IMR-90 (cell line): ENCODE results near the gene FMO1.

Experiments used
- BHLHE40 ChIP-seq: fragments of 150-350 bp; IDR thresholded peaks from 2 replicates; pipeline ENCODE4 v1.6.1; 2016; ENCODE audit warnings: mild to moderate bottlenecking, low read depth, low read length
- CHD1 ChIP-seq: IDR thresholded peaks from 2 replicates; pipeline ENCODE4 v1.6.1; 2012; ENCODE audit warnings: low read depth, low read length, improper control_type of control experiment
- CTCF ChIP-seq: conservative IDR thresholded peaks from 2 replicates; pipeline ENCODE4 v1.5.1; 2012; ENCODE audit warnings: mild to moderate bottlenecking, low read depth, low read length, improper control_type of control experiment
- ELK1 ChIP-seq: fragments of 150-350 bp; IDR thresholded peaks from 2 replicates; pipeline ENCODE4 v1.6.1; 2016; ENCODE audit warnings: low read depth, mild to moderate bottlenecking, low read length, moderate library complexity, borderline replicate concordance
- MAFK ChIP-seq: IDR thresholded peaks from 2 replicates; pipeline ENCODE4 v1.6.1; 2012; ENCODE audit warnings: low read depth, low read length, improper control_type of control experiment
- MXI1 ChIP-seq: IDR thresholded peaks from 2 replicates; pipeline ENCODE4 v1.6.1; 2012; ENCODE audit warnings: low read depth, mild to moderate bottlenecking, low read length, moderate library complexity, borderline replicate concordance
- POLR2A ChIP-seq: IDR thresholded peaks from 2 replicates; pipeline ENCODE4 v1.6.1; 2012; ENCODE audit warnings: mild to moderate bottlenecking, low read depth, low read length
- RAD21 ChIP-seq: IDR thresholded peaks from 2 replicates; pipeline ENCODE4 v1.6.1; 2012; ENCODE audit warnings: low read length, improper control_type of control experiment
- RCOR1 ChIP-seq: IDR thresholded peaks from 2 replicates; pipeline ENCODE4 v1.6.1; 2012; ENCODE audit warnings: mild to moderate bottlenecking, low read length, improper control_type of control experiment; ENCODE audit not compliant: insufficient replicate concordance
- RFX5 ChIP-seq: IDR thresholded peaks from 2 replicates; pipeline ENCODE4 v1.8.0; 2012; ENCODE audit warnings: low read depth, mild to moderate bottlenecking, low read length, moderate library complexity
- SMC3 ChIP-seq: fragments of 150-350 bp; IDR thresholded peaks from 2 replicates; pipeline ENCODE4 v1.6.1; 2016; ENCODE audit warnings: low read depth, mild to moderate bottlenecking, antibody characterized with exemption, low read length, moderate library complexity
- USF2 ChIP-seq: fragments of 150-350 bp; IDR thresholded peaks from 2 replicates; pipeline ENCODE4 v1.6.1; 2017; ENCODE audit warnings: mild to moderate bottlenecking, antibody characterized with exemption, low read length, low read depth

GRCh38 chr1:171251952-171252300 is 3.6 kb downstream of the FMO1 start:
- TF ChIP-seq SMC3 (no peak), CTCF (no peak), MAFK (no peak), RAD21 (no peak), POLR2A (no peak), ELK1 (no peak), MXI1 (no peak), USF2 (no peak), BHLHE40 (no peak), RCOR1 (no peak), RFX5 (no peak), CHD1 (no peak)
